ENCODE measurements around the gene UNC45B.

- TF ChIP-seq CTCF (IDR thresholded peaks at IDR 0.05; ENCODE audit: insufficient read depth, low read length, poor library complexity, severe bottlenecking) (no peak), EZH2phosphoT487 (conservative IDR thresholded peaks at IDR 0.05; ENCODE audit: low read length) (no peak)
Observed at GRCh38 chr17:35212668-35213067, 65.1 kb downstream of the UNC45B start.
